HFFc6 (cell line): ENCODE data around the gene LRRC51. TPM values are rescaled to one million over a fixed set of nuclear protein-coding genes. Genes with fewer than 3 reads are reported as not detected.
A peak's percentile ranks its signal among the peaks of the same experiment; 100 is the strongest.

Source experiments
- DNase-seq: peaks from one replicate; pipeline ENCODE4 v3.0.0-alpha.2; 2018
- H3K27ac Mint-ChIP-seq: 2 replicates; pipeline ENCODE4 v1.8.0; 2020; ENCODE audit warnings: mild to moderate bottlenecking, mixed read lengths
- H3K27me3 Mint-ChIP-seq: 2 replicates; pipeline ENCODE4 v1.8.0; 2021; ENCODE audit warnings: mild to moderate bottlenecking, moderate library complexity, mixed read lengths; ENCODE audit not compliant: insufficient read depth
- H3K36me3 Mint-ChIP-seq: 2 replicates; pipeline ENCODE4 v1.8.0; 2021; ENCODE audit warnings: low read depth, mixed read lengths
- H3K4me1 Mint-ChIP-seq: 2 replicates; pipeline ENCODE4 v1.8.0; 2020; ENCODE audit warnings: low read depth, mixed read lengths
- H3K4me3 Mint-ChIP-seq: 2 replicates; pipeline ENCODE4 v1.8.0; 2020; ENCODE audit warnings: mild to moderate bottlenecking, moderate library complexity, mixed read lengths
- H3K9me3 Mint-ChIP-seq: 2 replicates; pipeline ENCODE4 v1.8.0; 2020; ENCODE audit warnings: mild to moderate bottlenecking, mixed read lengths
- total RNA-seq, 6 experiments: library from RNA; stranded (reverse); fragmentation: NEBNext Ultra II Directional; extraction: Animal tissue kit (Norgen Biotek cat#: 25700); gene quantifications; 2 replicates in 1 of 6; 3 replicates in 5 of 6; pipeline ENCODE4 v1.2.3, GENCODE V29; 2021
- TF ChIP-seq, protein P1 (sequence below): fragments of 200-600 bp; sonication (generic); IDR thresholded peaks from 2 replicates; pipeline ENCODE4 v1.5.0; 2021; ENCODE audit warnings: antibody characterized with exemption, mild to moderate bottlenecking

The LRRC51 gene
- total RNA-seq, 6 experiments from 2014 or later = 7.4 to 12.4 (median 8.5) TPM

DNA sequence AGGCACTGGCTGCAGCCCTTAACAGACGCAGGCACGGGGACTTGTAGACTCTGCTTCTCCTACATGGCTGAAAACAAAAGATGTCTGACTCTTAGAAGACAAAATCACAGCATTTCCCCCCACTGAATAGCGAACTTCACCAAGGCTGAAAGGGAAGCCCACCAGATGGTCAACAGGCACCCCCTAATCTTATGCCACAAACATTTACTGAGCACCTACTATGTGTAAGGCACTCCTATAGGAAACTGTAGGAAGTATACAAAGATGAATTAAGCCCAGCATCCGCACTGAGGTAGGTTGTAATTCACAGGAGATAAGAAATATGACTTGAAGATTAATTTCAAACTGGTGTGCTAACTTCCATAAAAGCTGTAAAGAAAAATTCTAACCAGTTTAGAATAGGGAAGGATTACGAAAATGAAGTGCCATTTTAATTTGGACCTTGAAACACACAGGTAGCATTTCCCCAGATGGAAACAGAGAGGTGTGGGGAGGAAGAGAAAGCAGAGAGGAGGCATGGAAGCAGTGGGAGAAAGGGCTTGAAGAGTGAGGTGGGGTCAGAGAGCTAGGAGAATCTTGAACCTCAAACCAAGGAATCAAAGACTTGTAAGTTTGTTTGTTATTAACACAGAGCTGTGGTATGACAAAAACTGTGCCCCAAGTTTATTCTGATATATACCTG lies 38.4 kb upstream of the LRRC51 start:
- Mint-ChIP-seq H3K4me3 (no peak overlapping the region), H3K27ac (no peak overlapping the region), H3K27me3 (no peaks in the 10 kb centered on the region; the same call in 1 of the 2 replicates), H3K4me1 (peaks cover 33% of the 10 kb centered on the region), H3K36me3 (peaks cover 6% of the 10 kb centered on the region; the same call in 1 of the 2 replicates), H3K9me3 (no peaks in the 10 kb centered on the region)
- TF ChIP-seq, protein P1, sequence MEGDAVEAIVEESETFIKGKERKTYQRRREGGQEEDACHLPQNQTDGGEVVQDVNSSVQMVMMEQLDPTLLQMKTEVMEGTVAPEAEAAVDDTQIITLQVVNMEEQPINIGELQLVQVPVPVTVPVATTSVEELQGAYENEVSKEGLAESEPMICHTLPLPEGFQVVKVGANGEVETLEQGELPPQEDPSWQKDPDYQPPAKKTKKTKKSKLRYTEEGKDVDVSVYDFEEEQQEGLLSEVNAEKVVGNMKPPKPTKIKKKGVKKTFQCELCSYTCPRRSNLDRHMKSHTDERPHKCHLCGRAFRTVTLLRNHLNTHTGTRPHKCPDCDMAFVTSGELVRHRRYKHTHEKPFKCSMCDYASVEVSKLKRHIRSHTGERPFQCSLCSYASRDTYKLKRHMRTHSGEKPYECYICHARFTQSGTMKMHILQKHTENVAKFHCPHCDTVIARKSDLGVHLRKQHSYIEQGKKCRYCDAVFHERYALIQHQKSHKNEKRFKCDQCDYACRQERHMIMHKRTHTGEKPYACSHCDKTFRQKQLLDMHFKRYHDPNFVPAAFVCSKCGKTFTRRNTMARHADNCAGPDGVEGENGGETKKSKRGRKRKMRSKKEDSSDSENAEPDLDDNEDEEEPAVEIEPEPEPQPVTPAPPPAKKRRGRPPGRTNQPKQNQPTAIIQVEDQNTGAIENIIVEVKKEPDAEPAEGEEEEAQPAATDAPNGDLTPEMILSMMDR = no peak
- no peak for DNase-seq

DNA sequence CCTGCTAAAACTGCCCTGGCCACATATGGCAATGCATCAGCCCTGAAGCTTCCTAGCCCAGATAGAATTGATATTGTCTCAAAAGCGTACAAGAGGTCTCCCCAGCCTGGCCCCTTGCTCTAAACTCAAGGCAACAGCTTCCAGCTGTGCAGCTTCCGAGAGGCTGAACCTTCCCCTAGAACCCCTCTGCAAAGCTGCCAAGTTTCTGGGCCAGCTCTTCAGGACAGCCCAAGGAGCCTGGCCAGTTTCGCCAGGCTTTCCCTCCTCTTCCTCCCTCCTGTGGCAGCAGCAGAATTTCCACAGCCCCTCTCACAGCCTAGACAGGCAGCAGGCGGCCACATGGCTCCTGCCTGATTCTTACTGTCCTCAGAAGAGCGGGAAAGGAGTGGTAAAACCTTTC lies 34.8 kb upstream of the LRRC51 start:
- TF ChIP-seq, protein P1 = no peak
- Mint-ChIP-seq H3K4me3 (no peak overlapping the region), H3K36me3 (peaks cover 6% of the 10 kb centered on the region; the same call in 1 of the 2 replicates), H3K27ac (no peak overlapping the region), H3K27me3 (no peaks in the 10 kb centered on the region), H3K4me1 (peaks cover 33% of the 10 kb centered on the region), H3K9me3 (no peaks in the 10 kb centered on the region)
- DNase-seq = no peak

DNA sequence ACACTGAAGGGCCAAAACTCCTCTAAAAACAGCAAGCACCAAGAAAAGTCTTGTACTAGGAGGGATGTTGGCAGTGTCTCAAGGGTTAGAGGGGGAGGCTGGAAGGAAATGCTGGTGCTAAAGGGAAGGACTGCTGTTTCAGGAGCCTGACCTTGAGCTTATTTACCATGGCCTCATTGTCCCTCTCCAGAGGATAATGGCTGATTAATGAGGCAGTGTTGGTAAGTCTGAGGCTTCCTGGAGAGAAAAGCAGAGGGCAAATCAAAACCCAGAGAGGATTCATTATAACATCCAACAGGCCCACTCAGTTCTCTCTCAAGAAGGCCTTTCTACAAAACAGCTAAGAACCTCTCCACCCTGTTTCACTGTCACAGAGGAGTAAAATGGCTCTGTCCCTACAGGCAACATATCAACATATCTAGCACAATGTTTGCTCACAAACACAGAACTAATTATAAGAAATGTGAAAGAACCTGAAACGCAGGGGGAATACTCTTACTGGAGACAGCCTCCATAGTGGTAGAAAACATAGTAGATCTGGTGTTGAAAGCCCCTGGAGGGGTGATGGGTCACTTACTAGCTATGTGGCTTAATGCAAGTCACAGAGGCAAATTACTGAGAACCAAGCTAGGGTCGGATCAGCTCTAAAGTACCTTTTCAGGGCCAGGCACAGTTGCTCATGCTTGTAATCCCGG lies 31.7 kb upstream of the LRRC51 start:
- H3K4me1 Mint-ChIP-seq = peaks cover 9% of the 10 kb centered on the region
- H3K36me3 Mint-ChIP-seq = no peaks in the 10 kb centered on the region; the same call in 1 of the 2 replicates
- H3K27me3 Mint-ChIP-seq = no peaks in the 10 kb centered on the region
- peak overlapping the region; percentile 8 for H3K27ac Mint-ChIP-seq
- H3K9me3 Mint-ChIP-seq = no peaks in the 10 kb centered on the region
- TF ChIP-seq, protein P1 = no peak
- H3K4me3 Mint-ChIP-seq = no peak overlapping the region
- no peak for DNase-seq

DNA sequence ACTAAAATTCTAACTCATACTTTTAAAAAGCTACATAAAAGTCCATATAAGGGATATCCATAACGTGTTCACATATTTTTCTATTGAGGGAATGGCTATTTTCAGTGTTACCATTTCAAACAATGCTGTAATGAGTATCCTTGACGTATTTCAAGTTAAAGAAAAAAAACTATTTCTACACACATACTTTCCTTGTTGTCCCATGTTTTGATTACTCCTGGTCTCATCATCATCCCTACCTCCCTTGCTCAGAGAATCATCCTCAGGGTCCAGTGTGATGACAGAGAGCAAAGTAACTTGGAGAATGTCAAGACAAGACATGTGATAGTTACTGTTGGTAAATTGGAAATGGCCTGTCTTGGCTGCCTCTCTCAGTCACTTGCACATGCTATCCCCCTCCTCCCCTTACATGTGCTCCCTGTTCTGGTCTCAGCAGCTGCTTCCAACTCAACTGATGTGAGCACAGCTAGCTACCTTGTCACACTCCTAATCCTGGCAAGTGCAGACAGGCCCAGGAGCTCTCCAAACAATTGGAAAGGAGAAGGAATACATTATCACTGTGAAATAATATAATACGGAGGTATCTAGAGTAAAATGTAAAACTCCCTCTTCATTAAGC lies 22.1 kb upstream of the LRRC51 start:
- no peaks in the 10 kb centered on the region for H3K9me3 Mint-ChIP-seq
- peak overlapping the region; percentile 88 for H3K27ac Mint-ChIP-seq
- H3K36me3 Mint-ChIP-seq = peaks cover 19% of the 10 kb centered on the region
- peak; percentile 76 for DNase-seq
- no peaks in the 10 kb centered on the region for H3K27me3 Mint-ChIP-seq
- H3K4me1 Mint-ChIP-seq = peaks cover 20% of the 10 kb centered on the region
- TF ChIP-seq, protein P1 = no peak
- H3K4me3 Mint-ChIP-seq = peak overlapping the region; percentile 35

DNA sequence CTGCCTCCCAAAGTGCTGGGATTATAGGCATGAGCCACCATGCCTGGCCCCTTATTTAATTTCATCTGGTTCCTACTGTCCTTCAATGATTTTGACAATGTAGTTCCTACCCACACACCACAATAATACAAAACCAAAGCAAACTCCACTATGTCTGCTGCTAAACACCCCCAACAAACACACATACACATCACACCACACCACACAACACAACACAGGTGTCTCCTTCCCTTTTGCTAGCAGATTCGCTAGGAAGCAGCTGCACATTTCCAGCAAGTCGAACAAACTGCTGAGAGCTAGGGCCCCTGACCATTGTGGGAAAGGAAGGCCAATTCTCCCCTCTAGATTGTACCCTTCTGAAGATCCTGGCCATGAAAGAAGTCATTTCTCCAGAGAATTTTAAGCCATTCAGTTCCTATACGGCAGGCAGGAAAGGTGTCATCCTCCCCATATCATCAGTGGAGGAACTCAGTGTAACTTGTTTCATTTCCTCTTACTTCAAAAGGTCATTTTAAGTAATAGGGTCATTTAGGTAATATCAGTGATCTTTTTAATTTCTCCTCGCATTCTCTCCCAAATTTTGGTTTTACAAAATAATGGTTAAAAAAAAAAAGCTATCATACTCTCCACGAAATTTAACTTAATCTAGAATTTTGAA lies 18.8 kb upstream of the LRRC51 start:
- peaks cover 3% of the 10 kb centered on the region; the same call in 1 of the 2 replicates for H3K27me3 Mint-ChIP-seq
- H3K36me3 Mint-ChIP-seq = peaks cover 20% of the 10 kb centered on the region
- no peaks in the 10 kb centered on the region for H3K9me3 Mint-ChIP-seq
- peaks cover 32% of the 10 kb centered on the region for H3K4me1 Mint-ChIP-seq
- TF ChIP-seq, protein P1 = no peak
- peak overlapping the region; percentile 19; the same call in 1 of the 2 replicates for H3K27ac Mint-ChIP-seq
- H3K4me3 Mint-ChIP-seq = no peak overlapping the region
- no peak for DNase-seq
